SK-N-SH (cell line): ENCODE data around the gene KCNG1. TPM values are rescaled to one million over a fixed set of nuclear protein-coding genes. Genes with fewer than 3 reads are reported as not detected.

Source experiments
- CTCF ChIA-PET: fragments of 300-600, 350-600 bp; formaldehyde crosslinking; extraction: SDS; loops from one replicate; lab custom pipeline; 2021; lab: Yijun Ruan, JAX
- POLR2A ChIA-PET: fragments of 350-600 bp; sonication (Branson Sonifier 250); formaldehyde crosslinking; extraction: SDS; loops from one replicate; lab custom pipeline; 2020; ENCODE audit warnings: antibody characterized with exemption, inconsistent platforms; lab: Yijun Ruan, JAX
- DNase-seq: peaks from one replicate; pipeline ENCODE4 v3.0.0; 2012
- H2AFZ ChIP-seq: fragments of 200-600 bp; sonication (generic); 2 replicates; pipeline ENCODE4 v1.8.1; 2016; ENCODE audit warnings: antibody characterized with exemption, mild to moderate bottlenecking, low read depth
- H3F3A ChIP-seq: fragments of 200-600 bp; sonication (generic); replicated peaks from 2 replicates; pipeline ENCODE3; 2016; ENCODE audit warnings: antibody characterized with exemption, mild to moderate bottlenecking; ENCODE audit not compliant: insufficient read depth
- H3K27ac ChIP-seq, 2 experiments: fragments of 200-500 bp in 1 of 2; fragments of 200-600 bp in 1 of 2; sonication (Bioruptor generic) in 1 of 2; sonication (generic), shearing (Covaris generic) in 1 of 2; 2 replicates each; pipeline versions ENCODE4 v1.5.1 to v1.6.1; 2014 to 2016; ENCODE audit warnings: low read depth in 2 of 2, inconsistent platforms in 1 of 2, low read length in 1 of 2, mild to moderate bottlenecking in 1 of 2, mixed read lengths in 1 of 2
- H3K27me3 ChIP-seq: fragments of 200-600 bp; sonication (generic), shearing (Covaris generic); 2 replicates; pipeline ENCODE4 v1.6.1; 2016; ENCODE audit warnings: mixed run types; ENCODE audit not compliant: insufficient read depth
- H3K36me3 ChIP-seq, 2 experiments: fragments of 200-500 bp in 1 of 2; fragments of 200-600 bp in 1 of 2; sonication (Bioruptor generic) in 1 of 2; sonication (generic) in 1 of 2; replicated peaks in 1 of 2; 2 replicates each; pipeline versions ENCODE3 to v1.5.1; 2014 to 2016; ENCODE audit warnings: low read length in 1 of 2, mild to moderate bottlenecking in 1 of 2; ENCODE audit not compliant: insufficient read depth in 2 of 2, control insufficient read depth in 1 of 2
- H3K4me1 ChIP-seq, 2 experiments: fragments of 200-500 bp in 1 of 2; fragments of 200-600 bp in 1 of 2; sonication (Bioruptor generic) in 1 of 2; sonication (generic), shearing (Covaris generic) in 1 of 2; 2 replicates each; pipeline versions ENCODE4 v1.5.1 to v1.6.1; 2014 to 2016; ENCODE audit warnings: low read depth in 1 of 2, low read length in 1 of 2, mixed run types in 1 of 2; ENCODE audit not compliant: insufficient read depth in 2 of 2, control insufficient read depth in 1 of 2
- H3K4me2 ChIP-seq: fragments of 200-600 bp; sonication (generic), shearing (Covaris generic); 2 replicates; pipeline ENCODE4 v1.6.1; 2017; ENCODE audit warnings: mixed run types
- H3K4me3 ChIP-seq, 2 experiments: fragments of 200-500 bp in 1 of 2; fragments of 200-600 bp in 1 of 2; sonication (Bioruptor generic) in 1 of 2; sonication (generic), shearing (Covaris generic) in 1 of 2; 2 replicates each; pipeline versions ENCODE4 v1.5.1 to v1.8.1; 2014 to 2016; ENCODE audit warnings: low read depth in 2 of 2, inconsistent platforms in 1 of 2, low read length in 1 of 2, mild to moderate bottlenecking in 1 of 2, mixed read lengths in 1 of 2, moderate library complexity in 1 of 2
- H3K79me2 ChIP-seq: fragments of 200-600 bp; sonication (generic); 2 replicates; pipeline ENCODE4 v1.8.1; 2017; ENCODE audit warnings: mild to moderate bottlenecking; ENCODE audit not compliant: insufficient read depth
- H3K9ac ChIP-seq: fragments of 200-600 bp; sonication (generic); 2 replicates; pipeline ENCODE4 v1.6.1; 2017; ENCODE audit warnings: mixed run types
- H3K9me2 ChIP-seq: fragments of 200-600 bp; sonication (generic); 2 replicates; pipeline ENCODE4 v1.6.1; 2017; ENCODE audit warnings: mixed run types
- H3K9me3 ChIP-seq: fragments of 200-600 bp; sonication (generic); 2 replicates; pipeline ENCODE4 v1.6.1; 2017; ENCODE audit warnings: mixed run types, mild to moderate bottlenecking, moderate library complexity
- H4K20me1 ChIP-seq: fragments of 200-600 bp; sonication (generic); 2 replicates; pipeline ENCODE4 v1.6.1; 2017; ENCODE audit warnings: mild to moderate bottlenecking, mixed run types; ENCODE audit not compliant: insufficient read depth
- ELF1 ChIP-seq: IDR thresholded peaks from 2 replicates; pipeline ENCODE4 v1.4.0; 2012
- EP300 ChIP-seq, 2 experiments: IDR thresholded peaks; 2 replicates each; pipeline versions ENCODE4 v1.4.0 to v1.6.1; 2012; ENCODE audit warnings: borderline replicate concordance in 1 of 2, low read depth in 1 of 2, low read length in 1 of 2
- FOXJ3 ChIP-seq: sonication (generic); formaldehyde crosslinking; IDR thresholded peaks from 2 replicates; pipeline ENCODE4 v1.5.1; 2020; ENCODE audit warnings: mild to moderate bottlenecking, missing genetic modification reagents
- IRF3 ChIP-seq: fragments of 150-350 bp; IDR thresholded peaks from 2 replicates; pipeline ENCODE4 v1.6.1; 2016; ENCODE audit warnings: mild to moderate bottlenecking, low read depth, low read length
- JUND ChIP-seq: IDR thresholded peaks from 2 replicates; pipeline ENCODE4 v1.4.0; 2012
- MAX ChIP-seq: IDR thresholded peaks from 2 replicates; pipeline ENCODE4 v1.4.0; 2012; ENCODE audit warnings: low read depth
- MEF2A ChIP-seq: IDR thresholded peaks from 2 replicates; pipeline ENCODE4 v1.4.0; 2012; ENCODE audit warnings: low read depth, borderline replicate concordance
- MXI1 ChIP-seq: IDR thresholded peaks from 2 replicates; pipeline ENCODE4 v1.6.1; 2012; ENCODE audit warnings: mild to moderate bottlenecking, low read depth, low read length, improper control_type of control experiment
- NFIC ChIP-seq: IDR thresholded peaks from 2 replicates; pipeline ENCODE4 v1.4.0; 2012; ENCODE audit warnings: borderline replicate concordance
- PBX3 ChIP-seq: IDR thresholded peaks from 2 replicates; pipeline ENCODE4; 2012
- REST ChIP-seq: IDR thresholded peaks from 2 replicates; pipeline ENCODE4 v1.6.1; 2012; ENCODE audit warnings: mild to moderate bottlenecking, low read depth, low read length, moderate library complexity
- RFX5 ChIP-seq: IDR thresholded peaks from 2 replicates; pipeline ENCODE4 v1.6.1; 2012; ENCODE audit warnings: mild to moderate bottlenecking, improper control_type of control experiment, low read length
- SIN3A ChIP-seq: IDR thresholded peaks from 2 replicates; pipeline ENCODE4 v1.6.1; 2012; ENCODE audit warnings: low read depth, mild to moderate bottlenecking, low read length, moderate library complexity, borderline replicate concordance
- TCF12 ChIP-seq: IDR thresholded peaks from 2 replicates; pipeline ENCODE4 v1.4.0; 2012
- TEAD4 ChIP-seq: IDR thresholded peaks from 2 replicates; pipeline ENCODE4 v1.4.0; 2012; ENCODE audit warnings: mild to moderate bottlenecking, borderline replicate concordance; ENCODE audit not compliant: insufficient read depth
- USF1 ChIP-seq: IDR thresholded peaks from 2 replicates; pipeline ENCODE4 v1.4.0; 2012; ENCODE audit warnings: low read depth, borderline replicate concordance
- YY1 ChIP-seq: IDR thresholded peaks from 2 replicates; pipeline ENCODE4 v1.4.0; 2012; ENCODE audit warnings: low read depth, mild to moderate bottlenecking
- WGBS: methylation state at CpG from one replicate; pipeline ENCODE4 v1.1.6; 2017; ENCODE audit warnings: low lambda C conversion rate; 5-methylcytosine and 5-hydroxymethylcytosine counted together
- polyA plus RNA-seq, 3 experiments: library from polyadenylated mRNA; depleted of rRNA; stranded (reverse); fragments of >200 nt; gene quantifications; 2 replicates each; pipeline ENCODE4 v1.2.3, GENCODE V29; 2012

The KCNG1 gene
- polyA plus RNA-seq, 1 of the 3 experiments (the other 2 are of a cell fraction): 13.8 TPM

- Histone ChIP-seq H3K9ac (no peak overlapping the region), H3K4me1 (no peaks in the 10 kb centered on the region), H3K9me2 (no peaks in the 10 kb centered on the region), H2AFZ (no peak overlapping the region), H3K36me3 (no peaks in the 10 kb centered on the region), H3K9me3 (no peaks in the 10 kb centered on the region), H3F3A (no peaks in the 10 kb centered on the region), H3K4me2 (no peak overlapping the region), H3K79me2 (no peaks in the 10 kb centered on the region; the same call in 1 of the 2 replicates), H4K20me1 (no peaks in the 10 kb centered on the region), H3K27me3 (no peaks in the 10 kb centered on the region), H3K27ac (no peak overlapping the region), H3K4me3 (no peak overlapping the region)
- DNase-seq: no peak
- POLR2A ChIA-PET: no interaction called here
- CTCF ChIA-PET: interaction anchor here (0.8 to 3.2 kb wide), 4 partner anchors 10 to 302 kb away, joined by 3 to 16 read pairs (median 10); no protein-coding TSS in a partner anchor
- 94% methylated on average over 7 of the region's 7 CpGs for WGBS
- no peak for TF ChIP-seq ELF1
- TF ChIP-seq MXI1: no peak
- TF ChIP-seq IRF3: no peak
- TF ChIP-seq TEAD4: no peak
- TF ChIP-seq PBX3: no peak
- TF ChIP-seq TCF12: no peak
- no peak for TF ChIP-seq MAX
Observed at GRCh38 chr20:51005214-51005613, 17.7 kb downstream of the KCNG1 start.

- H3K79me2 ChIP-seq: no peaks in the 10 kb centered on the region; the same call in 1 of the 2 replicates
- no peaks in the 10 kb centered on the region for H3K4me1 ChIP-seq
- no peak for DNase-seq
- no peak overlapping the region for H3K9ac ChIP-seq
- WGBS: 90% methylated on average over 8 of the region's 9 CpGs
- no peaks in the 10 kb centered on the region for H3F3A ChIP-seq
- H4K20me1 ChIP-seq: no peaks in the 10 kb centered on the region
- no peaks in the 10 kb centered on the region for H3K9me3 ChIP-seq
- H3K9me2 ChIP-seq: no peaks in the 10 kb centered on the region
- POLR2A ChIA-PET: no interaction called here
- TF ChIP-seq USF1 (no peak), SIN3A (no peak), RFX5 (no peak), TCF12 (no peak), NFIC (no peak), IRF3 (no peak), JUND (no peak), REST (no peak), EP300 (IDR thresholded peaks at IDR 0.05; ENCODE audit: borderline replicate concordance in 1 of 2, low read depth in 1 of 2, low read length in 1 of 2) (no peak), FOXJ3 (CRISPR knock-in tag) (no peak), MAX (no peak), MEF2A (no peak), TEAD4 (no peak), ELF1 (no peak), YY1 (no peak)
- no peak overlapping the region for H3K4me3 ChIP-seq
- H3K4me2 ChIP-seq: no peak overlapping the region
- no peak overlapping the region for H3K27ac ChIP-seq
- CTCF ChIA-PET: interaction anchor here (2.8 to 3.2 kb wide), 2 partner anchors 11 to 303 kb away, joined by 15 to 16 read pairs; no protein-coding TSS in a partner anchor
- H3K36me3 ChIP-seq: no peaks in the 10 kb centered on the region
- no peak overlapping the region for H2AFZ ChIP-seq
- no peaks in the 10 kb centered on the region for H3K27me3 ChIP-seq
Observed at GRCh38 chr20:51004781-51005180, 18.1 kb downstream of the KCNG1 start.
